K562 (cell line): Measurements from ENCODE around the gene CAVIN1.

ENCODE experiments used
- CAMTA2 ChIP-seq: fragments of 250-450 bp; sonication (Bioruptor Pico); conservative IDR thresholded peaks from 2 replicates; pipeline ENCODE4 v1.5.1; 2022
- CTCF ChIP-seq, 3 experiments: IDR thresholded peaks in 2 of 3; conservative IDR thresholded peaks in 1 of 3; 2 replicates each; pipeline ENCODE4 v1.5.1; 2011 to 2012; ENCODE audit warnings: low read length in 3 of 3, mild to moderate bottlenecking in 3 of 3, control low read depth in 2 of 3, improper control_type of control experiment in 1 of 3, inconsistent platforms in 1 of 3, low read depth in 1 of 3, mixed read lengths in 1 of 3, moderate library complexity in 1 of 3; ENCODE audit not compliant: insufficient read depth in 2 of 3
- E4F1 ChIP-seq: fragments of 250-450 bp; sonication (Bioruptor Pico); IDR thresholded peaks from 2 replicates; pipeline ENCODE4 v1.5.0; 2021; ENCODE audit warnings: mild to moderate bottlenecking, borderline replicate concordance
- ETS1 ChIP-seq: conservative IDR thresholded peaks from 2 replicates; pipeline ENCODE4 v1.6.1; 2011; ENCODE audit warnings: low read depth, mild to moderate bottlenecking, low read length; ENCODE audit not compliant: control insufficient read depth
- FOS ChIP-seq: IDR thresholded peaks from 3 replicates; pipeline ENCODE4 v1.6.1; 2011; ENCODE audit not compliant: insufficient read length; ENCODE audit errors: extremely low read depth
- IRF9 ChIP-seq: fragments of 450-650 bp; IDR thresholded peaks from 2 replicates; pipeline ENCODE4 v1.6.1; 2016; ENCODE audit warnings: missing biosample characterization, missing genetic modification characterization
- POLR2A ChIP-seq: fragments of 450-650 bp; conservative IDR thresholded peaks from 2 replicates; pipeline ENCODE4 v1.6.1; 2016
- POLR2AphosphoS2 ChIP-seq: IDR thresholded peaks from 2 replicates; pipeline ENCODE4 v1.6.1; 2012; ENCODE audit warnings: low read length, improper control_type of control experiment
- RFX1 ChIP-seq: fragments of 450-650 bp; IDR thresholded peaks from 2 replicates; pipeline ENCODE4 v1.6.1; 2016; ENCODE audit warnings: mild to moderate bottlenecking, moderate library complexity
- SAFB ChIP-seq: fragments of 200-400 bp; formaldehyde crosslinking; IDR thresholded peaks from 2 replicates; pipeline ENCODE4 v1.6.1; 2017; ENCODE audit warnings: low read depth, low read length, borderline replicate concordance
- SREBF2 ChIP-seq: sonication (generic); formaldehyde crosslinking; IDR thresholded peaks from 2 replicates; pipeline ENCODE4 v1.4.0; 2020; ENCODE audit warnings: mild to moderate bottlenecking, missing genetic modification reagents
- ZFX ChIP-seq: sonication (generic); formaldehyde crosslinking; IDR thresholded peaks from 2 replicates; pipeline ENCODE4 v1.8.0; 2022; ENCODE audit warnings: mild to moderate bottlenecking, missing genetic modification reagents, moderate library complexity
- ZNF274 ChIP-seq: IDR thresholded peaks from 2 replicates; pipeline ENCODE4 v1.6.1; 2011; ENCODE audit warnings: low read depth, mild to moderate bottlenecking, low read length, moderate library complexity, borderline replicate concordance
- ZNF707 ChIP-seq: fragments of 250-450 bp; sonication (Bioruptor Pico); conservative IDR thresholded peaks from 2 replicates; pipeline ENCODE4 v1.8.0; 2022; ENCODE audit warnings: inconsistent platforms, mild to moderate bottlenecking, moderate library complexity

GRCh38 chr17:42410319-42410685 lies 12.8 kb downstream of the CAVIN1 start:
- TF ChIP-seq SAFB (no peak), CTCF (IDR thresholded peaks at IDR 0.05 in 2 of 3, conservative IDR thresholded peaks at IDR 0.05 in 1 of 3; ENCODE audit: insufficient read depth in 2 of 3, low read depth in 1 of 3, low read length in 3 of 3) (no peak), ZFX (CRISPR knock-in tag) (no peak), ZNF274 (no peak), RFX1 (no peak), FOS (no peak), POLR2A (no peak), IRF9 (no peak), ETS1 (no peak), ZNF707 (CRISPR knock-in tag) (no peak), SREBF2 (no peak), POLR2AphosphoS2 (no peak), CAMTA2 (no peak), E4F1 (CRISPR knock-in tag) (no peak)
